ENCODE results near the gene BRMS1L. TPM values are rescaled to one million over a fixed set of nuclear protein-coding genes. Genes with fewer than 3 reads are reported as not detected.

BRMS1L gene
- total and polyA plus RNA-seq, 9 of the 15 experiments (the other 6 are each of a cell fraction or from before 2014, with no cell fraction given) = 1.2 to 4.7 (median 3.3) TPM

DNA sequence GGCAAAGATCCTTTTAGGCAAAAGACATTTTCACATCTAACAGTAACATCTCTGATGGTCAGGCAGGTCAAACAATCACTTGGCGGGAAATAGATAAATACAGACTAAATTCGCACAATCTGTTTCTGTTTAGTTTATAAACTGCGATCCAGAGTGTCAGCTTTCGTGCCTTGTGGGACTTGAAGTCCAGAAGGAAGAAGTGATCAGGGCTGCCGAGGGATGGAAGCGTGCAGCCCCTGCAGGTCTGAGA, 245 bp upstream of the BRMS1L start (continued):
- TF ChIP-seq, protein P1, sequence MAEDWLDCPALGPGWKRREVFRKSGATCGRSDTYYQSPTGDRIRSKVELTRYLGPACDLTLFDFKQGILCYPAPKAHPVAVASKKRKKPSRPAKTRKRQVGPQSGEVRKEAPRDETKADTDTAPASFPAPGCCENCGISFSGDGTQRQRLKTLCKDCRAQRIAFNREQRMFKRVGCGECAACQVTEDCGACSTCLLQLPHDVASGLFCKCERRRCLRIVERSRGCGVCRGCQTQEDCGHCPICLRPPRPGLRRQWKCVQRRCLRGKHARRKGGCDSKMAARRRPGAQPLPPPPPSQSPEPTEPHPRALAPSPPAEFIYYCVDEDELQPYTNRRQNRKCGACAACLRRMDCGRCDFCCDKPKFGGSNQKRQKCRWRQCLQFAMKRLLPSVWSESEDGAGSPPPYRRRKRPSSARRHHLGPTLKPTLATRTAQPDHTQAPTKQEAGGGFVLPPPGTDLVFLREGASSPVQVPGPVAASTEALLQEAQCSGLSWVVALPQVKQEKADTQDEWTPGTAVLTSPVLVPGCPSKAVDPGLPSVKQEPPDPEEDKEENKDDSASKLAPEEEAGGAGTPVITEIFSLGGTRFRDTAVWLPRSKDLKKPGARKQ (CRISPR knock-in tag; IDR thresholded peaks at IDR 0.05) = no peak
- TF ChIP-seq ZNF41 (CRISPR knock-in tag; conservative IDR thresholded peaks at IDR 0.05) = no peak

DNA sequence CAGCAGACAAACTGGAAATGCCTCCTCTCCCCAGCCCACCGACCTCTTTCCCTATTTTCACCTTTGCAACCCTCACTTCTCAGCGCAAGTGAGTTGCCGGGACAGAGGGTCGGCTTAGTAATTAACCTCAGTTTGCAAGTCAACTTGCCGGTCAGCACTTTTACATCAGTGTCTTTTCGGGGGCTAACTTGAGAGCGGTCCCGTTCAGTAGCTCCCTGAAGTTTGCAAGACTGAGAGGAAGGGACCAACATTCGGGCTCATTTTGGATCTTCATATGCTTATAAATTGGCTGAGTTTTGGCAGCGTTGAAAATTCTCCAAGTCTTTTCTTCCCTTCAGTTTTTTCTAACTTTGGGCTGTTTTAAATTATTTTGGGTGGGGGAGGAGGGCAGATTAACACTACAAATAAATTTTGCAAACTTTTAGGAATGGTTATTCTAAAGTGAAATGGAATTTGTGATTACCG, 846 bp downstream of the BRMS1L start:
- intact Hi-C loops (cut with micrococcal nuclease) (loop anchor here (10.0 kb wide), 1 partner anchor 292 kb away; the partner anchor contains the start of gene INSM2), in situ Hi-C loops (cut with MboI) (loop anchor here (25.0 kb wide), 1 partner anchor 1335 kb away; the partner anchor contains the start of gene SLC25A21)
- Histone ChIP-seq H3K9me1 (ENCODE audit: control insufficient read depth, insufficient read depth, low read length) (no peaks in the 10 kb centered on the region), H3K27me3 (ENCODE audit: control insufficient read depth in 2 of 2, insufficient read depth in 2 of 2, low read length in 2 of 2) (no peaks in the 10 kb centered on the region), H3K36me3 (ENCODE audit: control insufficient read depth, insufficient read depth, low read length) (peaks cover 7% of the 10 kb centered on the region; the same call in 1 of the 3 replicates), H2AFZ (ENCODE audit: low read depth, low read length) (peak overlapping the region; percentile 99), H3K4me2 (ENCODE audit: insufficient read depth, low read length) (peak overlapping the region; percentile 98), H3K9me3 (replicated peaks; ENCODE audit: control insufficient read depth, insufficient read depth, low read depth, low read length) (no peaks in the 10 kb centered on the region), H3K9ac (ENCODE audit: insufficient read depth in 1 of 2, low read depth in 2 of 2, low read length in 2 of 2) (peak overlapping the region; percentile 85 to 90), H3K4me3 (peak overlapping the region; percentile 78), H3K4me1 (replicated peaks in 1 of 2; ENCODE audit: control insufficient read depth in 2 of 2, insufficient read depth in 2 of 2, low read length in 2 of 2) (peaks cover 3% of the 10 kb centered on the region in 2 experiments; a peak in 2 of 5 replicates), H3K79me2 (ENCODE audit: control insufficient read depth, insufficient read depth, low read length) (peaks cover 10% of the 10 kb centered on the region; the same call in 2 of the 3 replicates), H4K20me1 (replicated peaks; ENCODE audit: control insufficient read depth, insufficient read depth, low read length) (no peaks in the 10 kb centered on the region), H3K27ac (ENCODE audit: extremely low read depth, low read depth, low read length) (no peak overlapping the region)
- CTCF ChIA-PET (ENCODE audit: low intra/inter-chr PET ratio) = no interaction called here
- no peak for DNase-seq (ENCODE audit: extremely low read depth in 1 of 4, low spot score in 3 of 4)
- POLR2A ChIA-PET = interaction anchor here (0.6 to 1.5 kb wide), 4 partner anchors 8 to 1278 kb away, joined by 4 to 8 read pairs (median 5); no protein-coding TSS in a partner anchor
- BruUV-seq (replicated peaks) = TSS peak; percentile 74
- WGBS (ENCODE audit: insufficient coverage, low coverage, missing lambda C conversion rate) = 0% methylated on average over 10 of the region's 11 CpGs
- TF ChIP-seq FOXP1 (CRISPR knock-in tag; IDR thresholded peaks at IDR 0.05) (no peak), C11orf30 (IDR thresholded peaks at IDR 0.05; ENCODE audit: low read depth) (peak; percentile 64), ZNF316 (IDR thresholded peaks at IDR 0.05) (peak; percentile 36; the same call in 1 of the 2 replicates)
- FAIRE-seq = no peak
- no peak for ATAC-seq

All from K562 (cell line).